ENCODE data around the gene BOLL.

DNA sequence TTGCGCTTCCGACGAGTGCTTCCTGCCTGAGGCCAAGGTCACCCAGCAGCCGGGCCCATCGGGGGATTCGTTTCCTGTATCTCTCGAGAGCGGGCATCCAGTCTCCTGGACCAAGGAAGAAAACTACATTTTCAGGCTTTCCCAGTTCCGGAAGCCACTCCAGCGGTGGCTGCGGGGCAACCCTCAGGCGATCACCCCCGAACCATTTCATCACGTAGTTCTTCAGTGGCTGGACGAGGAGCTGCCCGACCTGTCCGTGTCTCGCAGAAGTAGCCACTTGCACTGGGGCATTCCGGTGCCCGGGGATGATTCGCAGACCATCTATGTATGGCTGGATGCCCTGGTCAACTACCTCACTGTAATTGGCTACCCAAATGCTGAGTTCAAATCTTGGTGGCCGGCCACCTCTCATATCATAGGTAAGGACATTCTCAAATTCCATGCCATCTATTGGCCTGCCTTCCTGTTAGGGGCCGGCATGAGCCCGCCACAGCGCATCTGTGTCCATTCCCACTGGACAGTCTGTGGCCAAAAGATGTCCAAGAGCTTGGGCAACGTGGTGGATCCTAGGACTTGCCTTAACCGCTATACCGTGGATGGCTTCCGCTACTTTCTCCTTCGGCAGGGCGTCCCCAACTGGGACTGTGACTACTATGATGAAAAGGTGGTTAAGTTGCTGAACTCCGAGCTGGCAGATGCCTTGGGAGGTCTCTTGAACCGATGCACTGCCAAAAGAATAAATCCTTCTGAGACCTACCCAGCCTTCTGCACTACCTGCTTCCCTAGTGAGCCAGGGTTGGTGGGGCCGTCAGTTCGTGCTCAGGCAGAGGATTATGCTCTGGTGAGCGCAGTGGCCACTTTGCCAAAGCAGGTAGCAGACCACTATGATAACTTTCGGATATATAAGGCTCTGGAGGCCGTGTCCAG is 78.9 kb downstream of the BOLL start:
- TF ChIP-seq, protein P1, sequence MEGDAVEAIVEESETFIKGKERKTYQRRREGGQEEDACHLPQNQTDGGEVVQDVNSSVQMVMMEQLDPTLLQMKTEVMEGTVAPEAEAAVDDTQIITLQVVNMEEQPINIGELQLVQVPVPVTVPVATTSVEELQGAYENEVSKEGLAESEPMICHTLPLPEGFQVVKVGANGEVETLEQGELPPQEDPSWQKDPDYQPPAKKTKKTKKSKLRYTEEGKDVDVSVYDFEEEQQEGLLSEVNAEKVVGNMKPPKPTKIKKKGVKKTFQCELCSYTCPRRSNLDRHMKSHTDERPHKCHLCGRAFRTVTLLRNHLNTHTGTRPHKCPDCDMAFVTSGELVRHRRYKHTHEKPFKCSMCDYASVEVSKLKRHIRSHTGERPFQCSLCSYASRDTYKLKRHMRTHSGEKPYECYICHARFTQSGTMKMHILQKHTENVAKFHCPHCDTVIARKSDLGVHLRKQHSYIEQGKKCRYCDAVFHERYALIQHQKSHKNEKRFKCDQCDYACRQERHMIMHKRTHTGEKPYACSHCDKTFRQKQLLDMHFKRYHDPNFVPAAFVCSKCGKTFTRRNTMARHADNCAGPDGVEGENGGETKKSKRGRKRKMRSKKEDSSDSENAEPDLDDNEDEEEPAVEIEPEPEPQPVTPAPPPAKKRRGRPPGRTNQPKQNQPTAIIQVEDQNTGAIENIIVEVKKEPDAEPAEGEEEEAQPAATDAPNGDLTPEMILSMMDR (conservative IDR thresholded peaks at IDR 0.05 in 1 of 2, IDR thresholded peaks at IDR 0.05 in 1 of 2; ENCODE audit: low read depth in 1 of 2, low read length in 2 of 2): no peak
- TF ChIP-seq EZH2 (IDR thresholded peaks at IDR 0.05; ENCODE audit: low read length, missing control alignments): no peak

Data from fibroblast of lung (primary cell).